Midbrain (tissue), 1 donor: ENCODE results near the gene ARSH.
"Not testable (repeated sequence)": the region's sequence is repeated elsewhere in the genome, so short reads cannot be mapped to it uniquely, and the experiment has no call there.

Source experiments
- DNase-seq: peaks from one replicate; lab custom pipeline; 2025; lab: John Stamatoyannopoulos, UW

ARSH gene, protein sequence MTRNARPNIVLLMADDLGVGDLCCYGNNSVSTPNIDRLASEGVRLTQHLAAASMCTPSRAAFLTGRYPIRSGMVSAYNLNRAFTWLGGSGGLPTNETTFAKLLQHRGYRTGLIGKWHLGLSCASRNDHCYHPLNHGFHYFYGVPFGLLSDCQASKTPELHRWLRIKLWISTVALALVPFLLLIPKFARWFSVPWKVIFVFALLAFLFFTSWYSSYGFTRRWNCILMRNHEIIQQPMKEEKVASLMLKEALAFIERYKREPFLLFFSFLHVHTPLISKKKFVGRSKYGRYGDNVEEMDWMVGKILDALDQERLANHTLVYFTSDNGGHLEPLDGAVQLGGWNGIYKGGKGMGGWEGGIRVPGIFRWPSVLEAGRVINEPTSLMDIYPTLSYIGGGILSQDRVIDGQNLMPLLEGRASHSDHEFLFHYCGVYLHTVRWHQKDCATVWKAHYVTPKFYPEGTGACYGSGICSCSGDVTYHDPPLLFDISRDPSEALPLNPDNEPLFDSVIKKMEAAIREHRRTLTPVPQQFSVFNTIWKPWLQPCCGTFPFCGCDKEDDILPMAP

DNA sequence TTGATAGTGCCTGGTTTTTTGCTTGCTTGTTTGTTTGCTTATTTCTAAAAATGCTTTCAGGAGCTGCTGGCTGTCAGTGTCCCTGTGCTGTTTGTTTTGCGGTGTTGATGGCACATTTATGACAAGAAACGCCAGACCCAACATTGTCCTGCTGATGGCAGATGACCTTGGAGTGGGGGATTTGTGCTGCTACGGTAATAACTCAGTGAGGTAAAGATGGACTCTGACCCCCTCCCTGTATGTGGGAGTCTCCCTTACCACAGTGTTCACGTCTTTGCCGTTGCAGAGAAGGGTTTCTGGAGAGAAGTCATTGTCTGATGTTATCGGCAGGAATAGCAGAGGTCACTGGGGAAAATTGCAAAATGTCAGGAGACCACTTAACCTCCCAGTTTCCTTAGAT is at the start of gene ARSH:
TSS of gene ARSH (plus strand) at position 52 of the 400 bp plus-strand sequence. CDS start at position 119, 67 bp downstream.
- no peak for DNase-seq

GRCh38 chrX:2958199-2958598 is 48.1 kb upstream of the ARSH start:
- no peak for DNase-seq

DNA sequence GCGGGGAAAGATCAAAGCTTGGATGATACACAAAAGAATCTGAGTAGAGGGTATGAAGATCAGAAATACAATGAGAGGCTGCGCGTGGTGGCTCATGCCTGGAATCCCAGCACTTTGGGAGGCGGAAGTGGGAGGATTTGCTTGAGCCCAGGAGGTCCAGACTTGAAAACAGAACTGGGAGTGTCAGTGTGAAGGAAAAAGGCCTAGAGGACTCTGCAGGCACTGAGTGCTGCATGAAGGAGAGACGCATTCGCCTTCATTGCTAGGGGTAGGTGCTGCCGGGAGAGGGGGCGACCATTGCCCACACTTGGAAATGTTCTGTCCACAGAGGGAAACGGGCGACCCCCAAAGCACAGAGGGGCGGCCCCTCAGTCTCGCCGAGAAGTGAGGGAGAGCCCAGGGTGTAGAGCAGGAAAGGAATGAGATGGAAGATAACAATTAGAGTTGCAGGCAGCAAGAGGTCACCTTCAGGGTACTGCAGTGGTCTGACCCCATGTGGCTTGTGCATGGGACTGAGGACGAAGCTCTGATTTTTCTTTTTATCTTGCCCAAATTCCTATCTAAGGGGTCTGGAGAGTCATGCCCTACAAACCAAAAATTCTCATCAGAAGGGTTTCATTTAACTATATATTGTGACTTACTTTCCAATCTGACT is 45.4 kb upstream of the ARSH start:
- no peak for DNase-seq

DNA sequence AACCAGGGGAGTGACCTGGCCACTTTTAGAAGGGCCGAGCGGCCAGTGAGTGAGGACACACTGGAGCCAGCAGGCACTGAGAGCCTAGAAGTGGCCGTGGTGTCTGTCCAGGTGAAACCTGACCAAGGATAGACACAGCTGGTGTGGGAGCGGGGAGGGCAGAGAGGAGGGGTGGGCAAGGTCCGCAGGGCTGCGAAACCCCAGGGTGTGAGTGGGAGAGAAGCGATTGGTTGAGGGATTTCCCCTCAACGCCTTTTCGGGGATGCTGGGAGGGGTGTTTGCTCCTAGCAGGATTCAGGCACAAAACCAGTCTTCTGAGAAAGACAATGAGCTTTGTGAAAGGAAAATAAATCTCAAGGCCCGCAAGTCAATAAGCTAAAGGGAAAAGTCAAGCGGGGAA is 44.0 kb upstream of the ARSH start:
- no peak for DNase-seq

DNA sequence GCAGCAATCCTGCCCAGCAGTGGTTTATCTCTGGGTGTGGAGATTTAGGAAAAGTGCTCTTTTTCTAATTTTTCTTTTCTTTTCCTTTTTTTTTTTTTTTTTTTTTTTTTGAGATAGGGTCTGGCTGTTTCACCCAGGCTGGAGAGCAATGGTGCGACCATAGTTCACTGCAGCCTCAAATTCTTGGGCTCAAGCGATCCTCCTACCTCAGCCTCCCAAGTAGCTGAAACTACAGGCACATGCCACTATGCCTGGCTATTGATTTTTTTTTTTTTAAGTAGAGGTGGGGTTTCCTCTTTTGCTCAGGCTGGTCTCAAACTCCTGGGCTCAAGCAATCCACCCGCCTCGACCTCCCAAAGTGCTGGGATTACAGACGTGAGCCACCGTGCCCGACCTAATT is 42.9 kb upstream of the ARSH start:
- DNase-seq, result not testable (repeated sequence)

- not testable (repeated sequence) for DNase-seq
Observed at GRCh38 chrX:2963992-2964794, 42.2 kb upstream of the ARSH start.

GRCh38 chrX:2965965-2966364 is 40.4 kb upstream of the ARSH start:
- DNase-seq, result no peak

DNA sequence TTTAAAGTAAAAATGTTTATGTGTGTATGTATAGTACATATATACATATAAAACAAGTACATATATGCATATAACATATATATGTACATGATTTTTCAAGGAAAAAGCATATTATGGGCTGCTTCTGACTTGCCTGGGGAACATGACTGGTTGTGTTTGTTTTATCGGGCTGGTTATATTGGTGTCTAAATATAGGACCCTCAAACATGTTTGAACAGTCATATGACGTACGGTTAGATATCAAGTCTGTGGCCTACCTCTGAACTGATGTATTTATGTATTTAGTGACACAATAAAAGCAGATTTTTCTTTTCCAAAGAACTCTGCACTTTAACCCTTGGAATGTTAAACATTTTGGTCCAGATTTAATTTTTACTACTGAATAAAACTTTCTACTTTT is 39.3 kb upstream of the ARSH start:
- DNase-seq, result no peak

DNA sequence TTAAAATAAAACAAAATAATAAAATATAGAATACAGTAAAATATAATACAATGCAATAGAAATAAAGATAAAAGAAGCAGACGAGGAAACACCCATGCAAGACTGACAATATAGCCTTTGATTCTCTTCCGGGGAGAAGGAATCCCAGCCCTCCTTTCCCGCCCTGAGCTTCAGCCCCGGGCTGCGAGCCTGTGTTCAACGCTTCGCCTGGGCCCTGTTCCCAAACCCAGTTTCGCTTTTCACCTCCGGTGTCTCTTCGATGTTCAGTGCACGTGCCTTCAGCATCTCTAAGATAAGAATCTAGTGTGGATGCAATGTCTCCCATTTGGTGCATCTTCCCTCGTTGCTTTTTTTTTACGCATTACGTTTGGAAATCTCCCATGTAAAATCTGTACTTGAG is 38.8 kb upstream of the ARSH start:
- DNase-seq, result no peak

- peak; percentile 55 for DNase-seq
Observed at GRCh38 chrX:2967998-2968909, 38.1 kb upstream of the ARSH start.

GRCh38 chrX:2969021-2969420 is 37.3 kb upstream of the ARSH start:
- no peak for DNase-seq

- DNase-seq, result no peak
Observed at GRCh38 chrX:2972391-2972790, 34.0 kb upstream of the ARSH start.

DNA sequence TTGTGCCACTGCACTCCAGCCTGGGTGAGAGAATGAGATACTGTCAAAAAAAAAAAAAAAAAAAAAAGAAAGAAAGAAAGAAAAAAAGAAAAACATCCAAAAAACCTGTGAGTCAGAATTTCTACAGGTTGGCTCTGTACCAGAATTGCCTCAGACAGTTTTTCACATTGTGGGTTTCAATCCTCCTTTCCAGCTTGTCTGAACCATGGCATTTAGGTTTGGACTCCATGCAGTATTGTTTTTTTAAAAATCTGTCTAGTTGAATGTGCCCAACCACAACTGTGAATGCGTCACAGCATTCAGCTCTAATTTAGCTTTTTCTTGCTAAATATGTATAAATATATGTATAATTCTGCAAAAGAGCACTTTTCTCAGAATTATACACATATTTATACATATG is 31.4 kb upstream of the ARSH start:
- DNase-seq, result no peak

- not testable (repeated sequence) for DNase-seq
Observed at GRCh38 chrX:2978639-2979038, 27.7 kb upstream of the ARSH start.

- no peak for DNase-seq
Observed at GRCh38 chrX:2984342-2984741, 22.0 kb upstream of the ARSH start.

DNA sequence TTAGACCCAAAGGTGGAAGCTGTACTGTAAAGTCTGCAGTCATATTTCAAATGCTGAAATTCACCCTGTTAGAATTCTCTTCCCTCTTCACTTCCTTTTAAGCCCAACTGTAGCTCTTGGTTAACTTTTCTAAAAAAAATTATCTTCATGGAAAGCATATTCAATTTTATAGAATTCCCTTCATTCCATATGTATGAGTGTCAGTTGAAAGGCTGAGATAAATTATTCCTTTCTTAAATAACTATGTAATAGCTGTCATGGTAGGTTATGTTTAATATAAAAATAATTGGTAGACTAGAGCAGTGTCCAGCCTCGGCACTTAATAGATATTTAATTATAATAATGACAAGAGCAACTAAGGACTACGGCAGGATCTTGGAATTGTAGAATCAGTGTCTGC is 16.8 kb upstream of the ARSH start:
- DNase-seq, result no peak

DNA sequence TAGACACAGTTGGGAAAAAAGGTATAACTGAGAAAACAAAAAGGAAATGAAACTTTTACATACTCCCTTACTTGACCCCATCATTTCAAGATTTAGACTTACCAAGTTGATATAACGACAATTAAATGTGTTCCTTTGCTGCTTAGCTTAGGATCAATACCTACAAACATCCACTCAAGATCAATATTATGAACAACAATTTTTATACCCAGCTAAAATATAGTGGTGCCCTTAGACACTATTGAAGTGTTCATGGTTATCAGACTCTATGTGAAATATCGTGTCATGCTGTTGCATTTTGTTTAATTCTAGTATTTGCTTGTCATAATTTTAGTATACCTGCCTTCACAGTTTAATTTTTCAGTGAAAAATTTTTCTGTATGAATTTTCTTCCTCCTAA is 4.2 kb downstream of the ARSH start:
- no peak for DNase-seq

GRCh38 chrX:3017492-3017891 is 11.1 kb downstream of the ARSH start:
- DNase-seq, result no peak

DNA sequence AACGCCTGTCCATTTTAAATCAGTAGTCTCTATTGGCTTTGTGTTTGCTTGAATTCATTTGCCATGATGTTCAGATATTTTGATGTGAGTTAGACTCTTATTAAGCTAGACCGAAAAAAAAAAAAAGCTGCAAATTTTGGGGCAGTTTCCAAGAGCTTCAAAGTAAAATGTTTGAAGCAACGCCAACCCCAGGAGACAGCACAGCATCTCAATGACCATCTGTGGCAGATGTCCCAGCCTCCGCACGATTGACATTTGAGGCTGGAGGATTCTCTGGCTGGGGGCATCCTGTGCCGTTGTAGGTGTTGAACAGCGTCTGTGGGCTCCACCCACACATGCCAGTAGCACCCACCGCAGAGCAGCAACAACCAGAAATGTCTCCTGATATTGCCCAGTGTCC is 17.8 kb downstream of the ARSH start:
- DNase-seq, result no peak

GRCh38 chrX:3026074-3026815 is 19.9 kb downstream of the ARSH start:
- no peak for DNase-seq

DNA sequence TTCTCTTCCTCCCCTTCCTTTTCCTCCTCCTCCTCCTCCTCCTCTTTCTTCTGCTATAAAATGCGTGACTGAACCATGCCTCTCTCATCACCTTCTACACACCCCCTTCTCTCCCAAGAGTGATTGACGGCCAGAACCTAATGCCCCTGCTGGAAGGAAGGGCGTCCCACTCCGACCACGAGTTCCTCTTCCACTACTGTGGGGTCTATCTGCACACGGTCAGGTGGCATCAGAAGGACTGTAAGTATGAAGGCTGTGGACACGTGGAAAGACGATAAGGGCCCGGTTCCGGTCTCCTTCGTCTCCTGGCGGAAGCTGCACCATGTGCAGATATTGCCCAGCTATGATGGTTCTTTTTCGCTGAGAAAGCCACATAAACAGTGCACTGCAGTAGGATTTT is 22.8 kb downstream of the ARSH start:
- no peak for DNase-seq
